Measurements from ENCODE around the gene SPIRE1. TPM values are rescaled to one million over a fixed set of nuclear protein-coding genes. Genes with fewer than 3 reads are reported as not detected.

SPIRE1 gene
- total RNA-seq, 6 donors from 2014 or later, result 33.9 to 76.7 (median 59.6) TPM

DNA sequence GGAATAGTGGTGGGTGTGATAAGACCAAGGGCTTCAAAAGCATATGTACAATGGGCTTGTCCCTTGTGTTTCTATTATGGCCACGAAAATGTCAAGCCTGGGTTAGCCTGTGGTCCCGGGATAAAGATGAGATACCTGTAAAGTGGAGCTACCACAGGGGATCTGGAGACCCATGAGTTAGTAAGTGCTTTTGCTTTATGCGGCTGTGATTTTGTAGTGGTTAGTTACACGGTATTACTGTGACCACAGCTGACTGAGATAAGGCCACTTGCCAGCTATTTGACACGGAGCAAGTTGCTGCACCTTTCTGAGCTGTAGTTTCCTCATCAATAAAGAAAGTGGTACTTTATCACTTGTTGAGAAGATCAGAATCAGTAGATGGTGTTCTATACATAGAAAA, 150.9 kb downstream of the SPIRE1 start:
- no peaks in the 10 kb centered on the region for H3K9me3 ChIP-seq
- TF ChIP-seq EP300 (IDR thresholded peaks at IDR 0.05), result no peak
- TF ChIP-seq, protein P1, sequence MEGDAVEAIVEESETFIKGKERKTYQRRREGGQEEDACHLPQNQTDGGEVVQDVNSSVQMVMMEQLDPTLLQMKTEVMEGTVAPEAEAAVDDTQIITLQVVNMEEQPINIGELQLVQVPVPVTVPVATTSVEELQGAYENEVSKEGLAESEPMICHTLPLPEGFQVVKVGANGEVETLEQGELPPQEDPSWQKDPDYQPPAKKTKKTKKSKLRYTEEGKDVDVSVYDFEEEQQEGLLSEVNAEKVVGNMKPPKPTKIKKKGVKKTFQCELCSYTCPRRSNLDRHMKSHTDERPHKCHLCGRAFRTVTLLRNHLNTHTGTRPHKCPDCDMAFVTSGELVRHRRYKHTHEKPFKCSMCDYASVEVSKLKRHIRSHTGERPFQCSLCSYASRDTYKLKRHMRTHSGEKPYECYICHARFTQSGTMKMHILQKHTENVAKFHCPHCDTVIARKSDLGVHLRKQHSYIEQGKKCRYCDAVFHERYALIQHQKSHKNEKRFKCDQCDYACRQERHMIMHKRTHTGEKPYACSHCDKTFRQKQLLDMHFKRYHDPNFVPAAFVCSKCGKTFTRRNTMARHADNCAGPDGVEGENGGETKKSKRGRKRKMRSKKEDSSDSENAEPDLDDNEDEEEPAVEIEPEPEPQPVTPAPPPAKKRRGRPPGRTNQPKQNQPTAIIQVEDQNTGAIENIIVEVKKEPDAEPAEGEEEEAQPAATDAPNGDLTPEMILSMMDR (IDR thresholded peaks at IDR 0.05), result no peak
- TF ChIP-seq POLR2AphosphoS5 (IDR thresholded peaks at IDR 0.05), result no peak
- no peak for TF ChIP-seq POLR2A (IDR thresholded peaks at IDR 0.05)
- no peaks in the 10 kb centered on the region for H3K4me1 ChIP-seq
- DNase-seq, result no peak
- no peak overlapping the region for H3K4me3 ChIP-seq
- H3K36me3 ChIP-seq, result peaks cover 0 to 22% (median 5%) of the 10 kb centered on the region in 4 donors
- 88 to 95% methylated on average over 5 of the region's 5 CpGs for WGBS, 2 donors
- H3K27me3 ChIP-seq, result no peaks in the 10 kb centered on the region
- no peak for ATAC-seq (ENCODE audit: low FRiP score in 2 of 2)
- no peak overlapping the region for H3K27ac ChIP-seq

DNA sequence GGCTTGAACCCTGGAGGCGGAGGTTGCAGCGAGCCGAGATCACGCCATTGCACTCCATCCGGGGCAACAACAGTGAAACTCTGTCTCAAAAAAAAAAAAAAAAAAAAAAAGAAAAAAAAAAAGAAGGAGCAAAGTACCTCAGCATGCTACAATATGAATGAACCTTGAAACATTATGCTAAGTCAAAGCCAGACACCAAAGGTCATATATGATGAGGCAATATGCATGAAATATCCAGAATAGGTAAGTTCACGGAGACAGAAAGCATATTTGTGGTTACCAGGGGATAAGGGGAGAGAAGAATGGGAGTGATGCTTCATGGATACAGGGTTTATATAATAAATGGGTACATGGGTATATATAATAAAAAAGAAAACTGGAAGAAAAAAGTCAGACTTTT, 156.9 kb downstream of the SPIRE1 start:
- Histone ChIP-seq H3K9me3 (no peaks in the 10 kb centered on the region), H3K4me1 (peaks cover 0 to 4% (median 0%) of the 10 kb centered on the region in 4 donors), H3K4me3 (no peak overlapping the region), H3K36me3 (peaks cover 0 to 17% (median 3%) of the 10 kb centered on the region in 4 donors), H3K27ac (no peak overlapping the region), H3K27me3 (no peaks in the 10 kb centered on the region)
- peak in 1 of 2 donors; percentile 21 for DNase-seq
- ATAC-seq (ENCODE audit: low FRiP score in 2 of 2), result no peak
- 96 to 97% methylated on average over 6 of the region's 6 CpGs for WGBS, 2 donors
- TF ChIP-seq EP300 (IDR thresholded peaks at IDR 0.05) (no peak), POLR2A (IDR thresholded peaks at IDR 0.05) (no peak), POLR2AphosphoS5 (IDR thresholded peaks at IDR 0.05) (no peak)
- TF ChIP-seq, protein P1 (IDR thresholded peaks at IDR 0.05), result no peak

DNA sequence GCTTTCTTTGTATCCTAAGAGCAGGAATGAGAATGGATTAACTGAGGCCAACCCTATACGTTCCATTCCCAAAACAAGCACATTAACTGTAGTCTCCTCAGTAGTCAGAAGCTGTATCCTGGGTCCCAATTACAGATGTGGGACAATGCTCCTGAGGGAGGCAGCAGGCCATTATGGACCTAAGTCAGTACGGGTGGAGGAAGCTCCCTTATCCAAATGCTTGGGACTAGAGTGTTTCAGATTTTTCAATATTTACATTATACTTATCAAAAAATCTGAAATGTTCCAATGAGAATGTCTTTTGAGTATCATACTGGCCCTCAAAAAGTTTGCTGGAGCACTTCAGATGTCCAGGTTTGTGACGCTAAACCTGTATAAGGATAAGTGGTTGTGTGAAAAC, 160.1 kb downstream of the SPIRE1 start:
- WGBS, 2 donors, result 75 to 85% methylated on average over 3 of the region's 3 CpGs
- no peak for DNase-seq

DNA sequence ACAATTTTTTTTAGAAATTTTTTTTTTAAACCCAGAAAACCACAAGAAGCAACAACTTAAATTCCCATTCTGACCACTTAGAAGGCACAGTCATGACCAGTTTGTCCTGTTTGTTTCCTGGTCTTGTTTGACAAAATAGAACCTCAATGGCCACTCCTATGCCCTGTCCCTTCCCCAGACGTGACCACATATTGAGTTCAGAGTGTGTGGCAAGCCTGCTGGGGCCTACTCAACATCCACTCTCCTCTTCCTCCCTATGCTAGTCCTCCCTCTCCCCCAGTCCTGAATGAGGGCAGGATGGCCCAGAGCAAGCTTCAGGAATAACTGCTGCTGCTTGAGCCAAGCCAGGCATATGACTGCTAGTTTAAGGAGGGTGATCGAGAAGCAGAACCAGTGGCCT, 160.6 kb downstream of the SPIRE1 start:
- no peak for TF ChIP-seq EP300 (IDR thresholded peaks at IDR 0.05)
- peak in 1 of 2 donors; percentile 19 for TF ChIP-seq POLR2AphosphoS5 (IDR thresholded peaks at IDR 0.05)
- no peak for TF ChIP-seq POLR2A (IDR thresholded peaks at IDR 0.05)
- TF ChIP-seq, protein P1 (IDR thresholded peaks at IDR 0.05), result no peak
- ATAC-seq (ENCODE audit: low FRiP score in 2 of 2) (peak; percentile 49 to 95), DNase-seq (peak in 1 of 2 donors; percentile 71)
- H3K4me1 ChIP-seq, result peaks cover 0 to 4% (median 0%) of the 10 kb centered on the region in 4 donors
- H3K4me3 ChIP-seq, result no peak overlapping the region
- H3K27ac ChIP-seq, result peak overlapping the region in 1 of 4 donors; percentile 65
- WGBS, 2 donors, result 57 to 76% methylated on average over 2 of the region's 2 CpGs
- H3K27me3 ChIP-seq, result no peaks in the 10 kb centered on the region
- H3K36me3 ChIP-seq, result peaks cover 0 to 22% (median 8%) of the 10 kb centered on the region in 4 donors
- no peaks in the 10 kb centered on the region for H3K9me3 ChIP-seq

More for the DNA sequence above, 160.1 kb downstream of the SPIRE1 start:
- Histone ChIP-seq H3K27ac (peak overlapping the region in 1 of 4 donors; percentile 65), H3K4me3 (no peak overlapping the region), H3K36me3 (peaks cover 0 to 18% (median 7%) of the 10 kb centered on the region in 4 donors), H3K27me3 (no peaks in the 10 kb centered on the region), H3K4me1 (peaks cover 0 to 4% (median 0%) of the 10 kb centered on the region in 4 donors), H3K9me3 (no peaks in the 10 kb centered on the region)
- TF ChIP-seq POLR2AphosphoS5 (IDR thresholded peaks at IDR 0.05) (no peak), EP300 (IDR thresholded peaks at IDR 0.05) (no peak), POLR2A (IDR thresholded peaks at IDR 0.05) (no peak)
- TF ChIP-seq, protein P1 (IDR thresholded peaks at IDR 0.05), result no peak
- peak in 1 of 2 donors; percentile 75 for ATAC-seq (ENCODE audit: low FRiP score in 2 of 2)

DNA sequence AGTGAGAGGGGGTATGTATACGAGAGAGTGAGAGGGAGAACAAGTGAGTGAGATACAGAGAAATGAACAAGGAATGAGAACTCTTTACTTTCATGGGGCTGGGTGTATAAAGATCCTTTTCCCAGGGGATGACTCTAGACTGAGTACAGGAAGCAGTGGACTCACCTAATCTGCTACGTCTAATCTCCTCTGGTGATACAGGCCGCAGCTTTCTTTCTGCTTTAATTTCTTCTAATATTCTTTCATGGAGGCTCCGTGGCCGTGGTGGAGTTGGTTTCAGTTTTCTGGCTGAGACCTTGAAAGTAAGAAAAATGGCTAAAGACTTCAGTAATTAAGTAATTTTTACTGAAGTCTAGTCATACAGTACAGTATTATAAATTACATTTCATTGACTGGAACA, 165.0 kb downstream of the SPIRE1 start:
- DNase-seq (no peak), ATAC-seq (ENCODE audit: low FRiP score in 2 of 2) (no peak)
- no peak overlapping the region for H3K4me3 ChIP-seq
- TF ChIP-seq POLR2AphosphoS5 (IDR thresholded peaks at IDR 0.05), result no peak
- TF ChIP-seq, protein P1 (IDR thresholded peaks at IDR 0.05), result no peak
- no peak for TF ChIP-seq EP300 (IDR thresholded peaks at IDR 0.05)
- no peak for TF ChIP-seq POLR2A (IDR thresholded peaks at IDR 0.05)
- H3K4me1 ChIP-seq, result no peaks in the 10 kb centered on the region
- H3K27ac ChIP-seq, result no peak overlapping the region
- H3K9me3 ChIP-seq, result no peaks in the 10 kb centered on the region
- 96 to 97% methylated on average over 5 of the region's 5 CpGs for WGBS, 2 donors
- H3K27me3 ChIP-seq, result no peaks in the 10 kb centered on the region
- H3K36me3 ChIP-seq, result peaks cover 0 to 33% (median 9%) of the 10 kb centered on the region in 4 donors
